Smooth muscle cell (in vitro differentiated cells): Measurements from ENCODE around the gene HOXA3. TPM values are rescaled to one million over a fixed set of nuclear protein-coding genes. Genes with fewer than 3 reads are reported as not detected.

Experiments
- DNase-seq: peaks from one replicate; lab custom pipeline; 2025; ENCODE audit not compliant: unreplicated experiment; lab: John Stamatoyannopoulos, UW
- H2AFZ ChIP-seq: fragments of 200-600 bp; sonication (generic); 2 replicates; pipeline ENCODE4 v1.6.0; 2016; ENCODE audit warnings: antibody characterized with exemption, low read depth, mild to moderate bottlenecking
- H3F3A ChIP-seq: fragments of 200-600 bp; sonication (generic); 2 replicates; pipeline ENCODE4 v1.6.0; 2017; ENCODE audit warnings: antibody characterized with exemption, low read depth
- H3K27ac ChIP-seq: fragments of 200-600 bp; sonication (generic); 2 replicates; pipeline ENCODE4 v1.5.1; 2016; ENCODE audit warnings: low read depth, mild to moderate bottlenecking
- H3K27me3 ChIP-seq: fragments of 200-600 bp; sonication (generic); 2 replicates; pipeline ENCODE4 v1.6.1; 2016; ENCODE audit warnings: low read depth, mild to moderate bottlenecking
- H3K36me3 ChIP-seq: fragments of 200-600 bp; sonication (generic); 2 replicates; pipeline ENCODE4 v1.5.1; 2016; ENCODE audit warnings: low read depth
- H3K4me1 ChIP-seq: fragments of 200-600 bp; sonication (generic); 2 replicates; pipeline ENCODE4 v1.5.1; 2016; ENCODE audit warnings: low read depth
- H3K4me2 ChIP-seq: fragments of 200-600 bp; sonication (generic); 2 replicates; pipeline ENCODE4 v1.6.0; 2016; ENCODE audit warnings: mild to moderate bottlenecking
- H3K4me3 ChIP-seq: fragments of 200-600 bp; sonication (generic); 2 replicates; pipeline ENCODE4 v1.5.1; 2016; ENCODE audit warnings: mild to moderate bottlenecking
- H3K79me2 ChIP-seq: fragments of 200-600 bp; sonication (generic); 2 replicates; pipeline ENCODE4 v1.6.0; 2016; ENCODE audit warnings: low read depth, mild to moderate bottlenecking
- H3K9ac ChIP-seq: fragments of 200-600 bp; sonication (generic); 2 replicates; pipeline ENCODE4 v1.6.0; 2016; ENCODE audit warnings: low read depth
- H3K9me3 ChIP-seq: fragments of 200-600 bp; sonication (generic); replicated peaks from 2 replicates; pipeline ENCODE4 v1.5.1; 2016; ENCODE audit warnings: low read depth
- H4K20me1 ChIP-seq: fragments of 200-600 bp; sonication (generic); 2 replicates; pipeline ENCODE4 v1.6.0; 2016; ENCODE audit warnings: low read depth
- CTCF ChIP-seq: fragments of 200-600 bp; sonication (generic); IDR thresholded peaks from 2 replicates; pipeline ENCODE4 v1.5.1; 2017; ENCODE audit warnings: borderline replicate concordance, mild to moderate bottlenecking, antibody characterized with exemption; ENCODE audit not compliant: insufficient read depth, poor library complexity, severe bottlenecking
- WGBS: methylation state at CpG from one replicate; pipeline ENCODE4 v1.1.7; 2016; ENCODE audit warnings: low lambda C conversion rate; 5-methylcytosine and 5-hydroxymethylcytosine counted together
- polyA plus RNA-seq: library from polyadenylated mRNA; unstranded; fragments of >200 nt; fragmentation: Nextera tagmentation; extraction: Ambion mirVana; gene quantifications from 2 replicates; pipeline ENCODE4 v1.2.1, GENCODE V29; 2016
- total RNA-seq: library from RNA; depleted of rRNA; stranded (reverse); fragments of >200 nt; gene quantifications from 2 replicates; pipeline ENCODE4 v1.2.3, GENCODE V29; 2014

Gene HOXA3
- total and polyA plus RNA-seq, 2 experiments from 2014 or later = 0.13 to 0.31 TPM

DNA sequence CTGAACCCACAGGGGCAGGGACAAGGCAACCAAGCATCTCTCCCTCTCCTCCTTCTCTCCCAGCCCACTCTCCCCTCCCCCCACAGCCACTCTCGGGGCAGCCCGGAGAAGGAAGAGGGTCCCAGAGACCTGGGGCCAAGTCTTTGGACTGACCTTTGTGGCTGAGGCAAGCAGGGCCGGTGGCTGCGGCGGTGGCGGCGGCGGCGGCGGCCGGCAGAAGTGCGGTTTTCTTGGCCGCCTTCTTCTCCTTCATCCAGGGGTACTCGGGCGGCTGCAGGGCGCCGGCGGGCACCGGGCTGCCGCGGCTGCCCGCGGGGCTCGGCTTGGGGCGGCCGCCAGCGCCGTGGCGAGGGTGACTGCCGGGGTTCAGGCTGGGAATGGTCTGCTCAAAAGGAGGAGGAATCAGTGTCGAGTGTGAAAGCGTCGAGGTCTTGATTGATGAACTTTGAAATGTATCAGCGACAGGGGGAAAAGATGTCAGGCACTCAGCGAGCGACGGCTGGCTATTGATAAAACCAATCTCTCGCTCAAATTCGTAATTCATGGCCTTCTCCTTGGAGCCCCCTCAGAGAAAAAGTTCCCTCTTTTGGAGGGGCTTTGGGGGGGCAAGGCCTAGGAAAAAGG is 50.3 kb downstream of the HOXA3 start:
- H4K20me1 ChIP-seq = peaks cover 29% of the 10 kb centered on the region
- H3K36me3 ChIP-seq = no peaks in the 10 kb centered on the region
- peaks cover 9% of the 10 kb centered on the region for H3K4me1 ChIP-seq
- H3K4me3 ChIP-seq = no peak overlapping the region
- no peak for TF ChIP-seq CTCF
- no peaks in the 10 kb centered on the region for H3K9me3 ChIP-seq
- H3K4me2 ChIP-seq = no peak overlapping the region
- no peaks in the 10 kb centered on the region for H3F3A ChIP-seq
- H3K9ac ChIP-seq = no peak overlapping the region
- WGBS = 1% methylated on average over 38 of the region's 39 CpGs
- DNase-seq = no peak
- H2AFZ ChIP-seq = no peak overlapping the region
- H3K27ac ChIP-seq = no peak overlapping the region
- H3K27me3 ChIP-seq = peaks cover 100% of the 10 kb centered on the region
- no peaks in the 10 kb centered on the region for H3K79me2 ChIP-seq

- no peak for TF ChIP-seq CTCF
- H2AFZ ChIP-seq = no peak overlapping the region
- no peaks in the 10 kb centered on the region for H3K9me3 ChIP-seq
- no peaks in the 10 kb centered on the region for H3K79me2 ChIP-seq
- H3K4me1 ChIP-seq = peaks cover 11% of the 10 kb centered on the region
- WGBS = 10% methylated on average over 25 of the region's 25 CpGs
- no peak overlapping the region for H3K9ac ChIP-seq
- DNase-seq = no peak
- H3K27me3 ChIP-seq = peaks cover 100% of the 10 kb centered on the region
- H3K4me3 ChIP-seq = no peak overlapping the region
- no peaks in the 10 kb centered on the region for H3F3A ChIP-seq
- peaks cover 29% of the 10 kb centered on the region for H4K20me1 ChIP-seq
- H3K4me2 ChIP-seq = peak overlapping the region; percentile 49
- no peak overlapping the region for H3K27ac ChIP-seq
- H3K36me3 ChIP-seq = no peaks in the 10 kb centered on the region
Observed at GRCh38 chr7:27101171-27101956, 51.0 kb downstream of the HOXA3 start.

- H3F3A ChIP-seq = no peaks in the 10 kb centered on the region
- peaks cover 100% of the 10 kb centered on the region for H3K27me3 ChIP-seq
- peaks cover 24% of the 10 kb centered on the region for H4K20me1 ChIP-seq
- no peak overlapping the region for H2AFZ ChIP-seq
- no peak overlapping the region for H3K27ac ChIP-seq
- peak overlapping the region; percentile 49 for H3K4me2 ChIP-seq
- no peak overlapping the region for H3K9ac ChIP-seq
- H3K36me3 ChIP-seq = no peaks in the 10 kb centered on the region
- H3K79me2 ChIP-seq = no peaks in the 10 kb centered on the region
- TF ChIP-seq CTCF = no peak
- WGBS = 30% methylated on average over 8 of the region's 8 CpGs
- no peak overlapping the region for H3K4me3 ChIP-seq
- peaks cover 11% of the 10 kb centered on the region for H3K4me1 ChIP-seq
- DNase-seq = no peak
- H3K9me3 ChIP-seq = no peaks in the 10 kb centered on the region
Observed at GRCh38 chr7:27100694-27101170, 51.7 kb downstream of the HOXA3 start.
